ENCODE data around the gene OR10A6. TPM values are rescaled to one million over a fixed set of nuclear protein-coding genes. Genes with fewer than 3 reads are reported as not detected.

The OR10A6 gene
- total RNA-seq, 6 experiments from 2014 or later, result not detected

GRCh38 chr11:7905549-7905948 lies 25.5 kb downstream of the OR10A6 start:
- no peaks in the 10 kb centered on the region for H3K9me3 ChIP-seq
- peaks cover 0 to 4% (median 0%) of the 10 kb centered on the region in 4 donors for H3K4me1 ChIP-seq
- TF ChIP-seq, protein P1, sequence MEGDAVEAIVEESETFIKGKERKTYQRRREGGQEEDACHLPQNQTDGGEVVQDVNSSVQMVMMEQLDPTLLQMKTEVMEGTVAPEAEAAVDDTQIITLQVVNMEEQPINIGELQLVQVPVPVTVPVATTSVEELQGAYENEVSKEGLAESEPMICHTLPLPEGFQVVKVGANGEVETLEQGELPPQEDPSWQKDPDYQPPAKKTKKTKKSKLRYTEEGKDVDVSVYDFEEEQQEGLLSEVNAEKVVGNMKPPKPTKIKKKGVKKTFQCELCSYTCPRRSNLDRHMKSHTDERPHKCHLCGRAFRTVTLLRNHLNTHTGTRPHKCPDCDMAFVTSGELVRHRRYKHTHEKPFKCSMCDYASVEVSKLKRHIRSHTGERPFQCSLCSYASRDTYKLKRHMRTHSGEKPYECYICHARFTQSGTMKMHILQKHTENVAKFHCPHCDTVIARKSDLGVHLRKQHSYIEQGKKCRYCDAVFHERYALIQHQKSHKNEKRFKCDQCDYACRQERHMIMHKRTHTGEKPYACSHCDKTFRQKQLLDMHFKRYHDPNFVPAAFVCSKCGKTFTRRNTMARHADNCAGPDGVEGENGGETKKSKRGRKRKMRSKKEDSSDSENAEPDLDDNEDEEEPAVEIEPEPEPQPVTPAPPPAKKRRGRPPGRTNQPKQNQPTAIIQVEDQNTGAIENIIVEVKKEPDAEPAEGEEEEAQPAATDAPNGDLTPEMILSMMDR (IDR thresholded peaks at IDR 0.05), result no peak
- no peak for TF ChIP-seq POLR2A (IDR thresholded peaks at IDR 0.05)
- no peaks in the 10 kb centered on the region for H3K27me3 ChIP-seq
- H3K36me3 ChIP-seq, result no peaks in the 10 kb centered on the region
- intact Hi-C loops (cut with DNase I), result no loop called here
- no peak overlapping the region for H3K27ac ChIP-seq
- WGBS (ENCODE audit: insufficient coverage, low coverage, low lambda C conversion rate, missing lambda C conversion rate), result 65% methylated on average over 9 of the region's 9 CpGs
- DNase-seq (no peak), ATAC-seq (no peak)
- no peak overlapping the region for H3K4me3 ChIP-seq

GRCh38 chr11:7904917-7905316 lies 26.2 kb downstream of the OR10A6 start:
- Histone ChIP-seq H3K4me1 (peaks cover 0 to 4% (median 0%) of the 10 kb centered on the region in 4 donors), H3K27me3 (no peaks in the 10 kb centered on the region), H3K36me3 (no peaks in the 10 kb centered on the region), H3K27ac (no peak overlapping the region), H3K9me3 (no peaks in the 10 kb centered on the region), H3K4me3 (no peak overlapping the region)
- DNase-seq (no peak), ATAC-seq (no peak)
- intact Hi-C loops (cut with DNase I), result loop anchor here in 1 of 2 donors (5.0 kb wide), 1 partner anchor 77 kb away; no protein-coding TSS in a partner anchor
- WGBS (ENCODE audit: insufficient coverage, low coverage, low lambda C conversion rate, missing lambda C conversion rate), result 81% methylated on average over 3 of the region's 3 CpGs
- TF ChIP-seq POLR2A (IDR thresholded peaks at IDR 0.05), result no peak
- TF ChIP-seq, protein P1 (IDR thresholded peaks at IDR 0.05), result peak in 1 of 4 donors; percentile 4

DNA sequence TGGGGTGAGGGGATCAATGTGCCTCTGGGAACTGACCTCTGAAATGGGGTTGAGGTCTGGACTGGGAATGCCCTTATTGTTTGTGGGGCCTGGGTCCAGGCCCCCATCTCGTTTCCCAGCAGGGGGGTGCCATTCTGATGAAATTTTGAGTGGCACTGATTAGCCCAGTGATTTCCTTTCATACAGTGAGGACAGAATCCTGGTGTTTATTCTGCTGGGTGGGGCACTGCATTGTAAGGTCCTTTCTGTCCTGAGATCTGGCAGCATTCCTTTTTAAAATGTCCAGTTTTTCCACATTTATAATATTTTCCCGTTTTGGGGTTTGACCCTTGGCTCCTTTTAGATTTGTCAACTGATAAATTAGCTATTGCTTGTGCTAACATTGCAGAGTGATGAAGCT lies 27.1 kb downstream of the OR10A6 start:
- no peak overlapping the region for H3K27ac ChIP-seq
- H3K36me3 ChIP-seq, result no peaks in the 10 kb centered on the region
- H3K9me3 ChIP-seq, result no peaks in the 10 kb centered on the region
- no peaks in the 10 kb centered on the region for H3K27me3 ChIP-seq
- H3K4me1 ChIP-seq, result peaks cover 0 to 4% (median 0%) of the 10 kb centered on the region in 4 donors
- ATAC-seq (no peak), DNase-seq (no peak)
- no peak overlapping the region for H3K4me3 ChIP-seq
- no peak for TF ChIP-seq POLR2A (IDR thresholded peaks at IDR 0.05)
- TF ChIP-seq, protein P1 (IDR thresholded peaks at IDR 0.05), result no peak
- intact Hi-C loops (cut with DNase I), result loop anchor here in 1 of 2 donors (5.0 kb wide), 1 partner anchor 78 kb away; no protein-coding TSS in a partner anchor
- WGBS (ENCODE audit: insufficient coverage, low coverage, low lambda C conversion rate, missing lambda C conversion rate), result 40% methylated on average over 1 of the region's 2 CpGs

- no peak for ATAC-seq
- peaks cover 0 to 11% (median 3%) of the 10 kb centered on the region in 4 donors for H3K4me1 ChIP-seq
- WGBS (ENCODE audit: insufficient coverage, low coverage, low lambda C conversion rate, missing lambda C conversion rate), result 65% methylated on average over 3 of the region's 3 CpGs
- no peak for DNase-seq
- no peak overlapping the region for H3K4me3 ChIP-seq
- H3K36me3 ChIP-seq, result no peaks in the 10 kb centered on the region
- TF ChIP-seq, protein P1 (IDR thresholded peaks at IDR 0.05), result no peak
- TF ChIP-seq POLR2A (IDR thresholded peaks at IDR 0.05), result no peak
- intact Hi-C loops (cut with DNase I), result loop anchor here in 1 of 2 donors (5.0 kb wide), 1 partner anchor 81 kb away; no protein-coding TSS in a partner anchor
- no peaks in the 10 kb centered on the region for H3K9me3 ChIP-seq
- H3K27ac ChIP-seq, result no peak overlapping the region
- no peaks in the 10 kb centered on the region for H3K27me3 ChIP-seq
Observed at GRCh38 chr11:7901319-7901854, 29.7 kb downstream of the OR10A6 start.

Data from right lobe of liver (tissue), 6 donors.